Fibroblast of the aortic adventitia (primary cell): ENCODE data around the gene LTA. TPM values are rescaled to one million over a fixed set of nuclear protein-coding genes. Genes with fewer than 3 reads are reported as not detected.

Source experiments
- DNase-seq: peaks from one replicate; pipeline ENCODE4 v3.0.0-alpha.2; 2010; ENCODE audit warnings: low read depth
- H3K4me3 ChIP-seq: 2 replicates; pipeline ENCODE4 v1.5.1; 2011; ENCODE audit warnings: low read depth, mild to moderate bottlenecking, control low read depth, low read length, moderate library complexity
- CTCF ChIP-seq: IDR thresholded peaks from 2 replicates; pipeline ENCODE4 v1.5.1; 2011; ENCODE audit warnings: mild to moderate bottlenecking, low read length, control low read depth, inconsistent platforms; ENCODE audit not compliant: insufficient read depth
- total RNA-seq: library from RNA; depleted of rRNA; stranded (reverse); fragments of >200 nt; gene quantifications from 2 replicates; pipeline ENCODE4 v1.2.3, GENCODE V29; 2012; ENCODE audit warnings: low replicate concordance

LTA gene
- total RNA-seq, 1 donor: not detected

DNA sequence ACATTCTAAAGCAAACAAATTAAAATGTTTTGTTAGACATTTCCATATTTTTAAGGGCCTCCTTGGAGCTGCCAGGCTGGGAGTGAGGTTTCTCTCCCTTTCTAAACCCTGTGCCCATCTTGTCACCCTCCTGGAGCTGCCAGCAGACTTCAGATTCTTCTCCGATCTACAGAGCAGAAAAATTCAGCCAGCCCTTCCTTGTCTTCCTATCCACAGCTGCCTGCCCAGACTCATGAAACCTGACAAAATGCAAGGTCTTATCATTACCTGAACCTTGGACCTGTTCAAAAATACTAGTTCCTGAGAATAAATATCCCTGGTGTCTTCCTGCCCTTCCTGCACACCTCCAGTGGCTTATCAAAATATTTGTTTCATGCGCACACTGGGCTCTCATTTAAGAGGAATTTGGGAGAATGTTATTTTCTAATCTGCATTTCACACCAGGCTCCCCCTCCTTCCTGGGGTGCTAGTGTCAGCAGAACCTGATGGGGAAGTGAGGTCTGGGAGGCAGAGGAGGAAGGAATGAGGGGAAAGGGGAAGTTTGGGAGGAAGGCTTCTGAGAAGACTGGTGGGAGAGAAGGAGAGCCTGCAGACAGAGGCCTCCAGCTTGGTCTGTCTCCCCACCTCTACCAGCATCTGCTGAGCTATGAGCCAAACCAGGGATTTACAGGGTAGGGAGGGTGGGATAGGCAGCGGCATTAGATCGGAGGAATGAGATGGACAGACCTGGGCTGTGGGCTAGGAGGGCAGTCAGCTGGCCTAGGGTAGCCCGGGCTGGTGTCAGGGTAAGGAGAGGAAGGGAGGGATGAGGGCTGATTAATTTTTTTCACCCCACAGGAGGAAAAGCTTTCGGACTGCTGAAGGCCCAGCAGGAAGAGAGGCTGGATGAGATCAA is 42.8 kb downstream of the LTA start, which contains the start of gene AIF1:
AIF1 (plus strand) TSS at position 551 of the 895 bp plus-strand sequence; CDS start at position 647, 96 bp downstream.
- DNase-seq: no peak
- no peak within 1 kb of the TSS for H3K4me3 ChIP-seq
- no peak for TF ChIP-seq CTCF

- TF ChIP-seq CTCF: no peak
- no peak for DNase-seq
- H3K4me3 ChIP-seq: no peak overlapping the region
These were observed 43.7 kb downstream of the LTA start for GRCh38 chr6:31615748-31616147.

- no peak for DNase-seq
- no peak overlapping the region for H3K4me3 ChIP-seq
- TF ChIP-seq CTCF: no peak
These were observed 44.9 kb downstream of the LTA start for GRCh38 chr6:31617010-31617409.

GRCh38 chr6:31619805-31620585 is 47.9 kb downstream of the LTA start:
- peak; percentile 99 for DNase-seq
- H3K4me3 ChIP-seq: peak overlapping the region; percentile 83
- TF ChIP-seq CTCF: no peak

DNA sequence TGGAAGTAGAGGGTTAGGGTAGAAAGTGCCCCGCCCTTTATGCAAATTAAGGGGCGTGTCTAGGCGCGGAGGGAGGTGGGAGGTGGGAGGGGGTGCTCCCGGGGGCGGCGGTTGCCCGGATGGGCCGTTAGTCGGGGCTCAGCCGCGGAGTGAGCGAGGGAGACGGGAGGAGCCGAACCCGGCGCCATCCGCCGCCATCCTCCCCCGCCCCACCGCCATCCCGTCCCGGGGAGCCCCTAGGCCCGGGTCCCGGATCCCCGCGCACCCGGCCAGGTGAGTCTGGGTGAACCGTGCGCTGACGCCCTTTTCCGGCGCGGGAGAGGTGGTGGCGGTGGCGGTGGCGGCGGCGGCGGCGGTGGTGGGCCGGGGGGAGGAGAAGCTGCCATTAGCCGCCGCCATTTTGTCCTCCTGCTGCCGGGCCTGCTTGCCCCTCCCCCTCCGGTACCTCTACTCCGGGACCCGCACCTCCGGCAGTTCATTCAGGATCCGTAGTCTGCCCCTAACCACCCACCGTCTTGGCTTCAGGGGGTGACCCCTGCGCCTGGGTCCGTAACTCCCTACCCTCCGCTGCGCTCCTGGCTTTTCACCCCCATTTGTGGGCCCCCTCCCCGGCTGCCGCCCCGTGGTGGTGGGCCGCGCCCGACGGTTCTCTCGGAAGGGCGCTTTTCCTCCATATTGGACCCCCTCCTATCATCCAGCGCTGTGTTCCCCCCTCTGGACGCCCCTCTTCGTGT is 48.7 kb downstream of the LTA start, which contains the start of gene PRRC2A:
PRRC2A (plus strand) TSS at position 130 of the 734 bp plus-strand sequence. CDS start 2,075 bp downstream, outside the sequence.
- no peak for TF ChIP-seq CTCF
- peak within 1 kb of the TSS; percentile 93 for H3K4me3 ChIP-seq
- peak; percentile 53 for DNase-seq

DNA sequence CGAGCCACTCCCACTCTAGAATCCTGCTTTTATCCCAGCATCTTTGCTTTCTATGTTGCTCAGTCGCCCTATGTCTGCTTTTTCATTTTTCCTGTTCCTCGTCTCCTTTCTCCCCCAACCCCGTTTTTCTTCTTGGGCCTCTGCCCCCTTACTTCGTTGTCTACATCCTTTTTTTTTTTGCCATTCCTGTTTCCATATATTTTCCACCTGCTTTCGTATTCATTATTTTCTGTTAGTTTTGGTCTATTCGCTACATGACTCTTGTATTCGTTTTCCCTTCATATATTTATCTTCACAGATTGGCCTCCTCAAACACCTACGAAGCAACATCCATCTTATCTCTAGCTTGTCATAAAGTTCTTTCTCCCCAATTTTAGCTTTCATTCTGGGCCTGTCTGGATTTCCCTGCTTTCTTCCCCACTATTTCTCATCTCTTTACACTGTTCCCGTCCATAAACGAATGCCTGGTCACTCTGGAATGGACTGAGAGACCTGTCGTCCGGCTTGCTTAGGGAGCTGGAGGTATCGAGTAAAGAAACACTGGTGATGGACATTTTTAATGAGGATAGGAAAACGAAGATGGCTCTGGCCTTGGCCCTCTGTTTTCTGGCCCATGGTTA is 49.3 kb downstream of the LTA start:
- H3K4me3 ChIP-seq: peak overlapping the region; percentile 93
- no peak for DNase-seq
- no peak for TF ChIP-seq CTCF
